Liver (tissue), 9 donors: Measurements from ENCODE around the gene BRINP1. TPM values are rescaled to one million over a fixed set of nuclear protein-coding genes. Genes with fewer than 3 reads are reported as not detected.

ENCODE experiments used
- DNase-seq: peaks from one replicate; pipeline ENCODE4 v3.0.0-alpha.2; 2017; ENCODE audit warnings: low spot score
- H3K27ac ChIP-seq, 2 donors: one replicate each; pipeline ENCODE4 v1.7.0; 2013; ENCODE audit warnings: inconsistent platforms in 2 of 2, low read length in 2 of 2, control low read depth in 1 of 2, low read depth in 1 of 2, mild to moderate bottlenecking in 1 of 2
- H3K27me3 ChIP-seq, 4 donors: one replicate each; pipeline versions ENCODE4 v1.6.1 to v1.7.0; 2013; ENCODE audit warnings: low read length in 3 of 4, inconsistent platforms in 1 of 4, mild to moderate bottlenecking in 1 of 4, moderate library complexity in 1 of 4; ENCODE audit not compliant: control insufficient read depth in 4 of 4, insufficient read depth in 4 of 4
- H3K36me3 ChIP-seq, 4 donors: one replicate each; pipeline versions ENCODE4 v1.6.1 to v1.7.0; 2013; ENCODE audit warnings: low read length in 3 of 4, mild to moderate bottlenecking in 3 of 4, low read depth in 1 of 4, moderate library complexity in 1 of 4; ENCODE audit not compliant: control insufficient read depth in 4 of 4, insufficient read depth in 3 of 4
- H3K4me1 ChIP-seq, 4 donors: one replicate each; pipeline versions ENCODE4 v1.6.1 to v1.7.0; 2013; ENCODE audit warnings: low read length in 3 of 4, mild to moderate bottlenecking in 3 of 4, moderate library complexity in 1 of 4; ENCODE audit not compliant: control insufficient read depth in 4 of 4, insufficient read depth in 4 of 4
- H3K4me3 ChIP-seq, 3 donors: one replicate each; pipeline versions ENCODE4 v1.6.1 to v1.7.0; 2013; ENCODE audit warnings: low read length in 3 of 3, control low read depth in 1 of 3, low read depth in 1 of 3, mild to moderate bottlenecking in 1 of 3
- H3K9ac ChIP-seq, 2 donors: one replicate each; pipeline ENCODE4 v1.7.0; 2013; ENCODE audit warnings: low read length in 2 of 2, mild to moderate bottlenecking in 2 of 2, moderate library complexity in 2 of 2, control low read depth in 1 of 2, low read depth in 1 of 2
- H3K9me3 ChIP-seq, 4 donors: one replicate each; pipeline versions ENCODE4 v1.6.1 to v1.7.0; 2013; ENCODE audit warnings: low read length in 3 of 4; ENCODE audit not compliant: control insufficient read depth in 4 of 4
- ATF3 ChIP-seq: IDR thresholded peaks from 2 replicates; pipeline ENCODE4 v1.6.1; 2016; ENCODE audit warnings: antibody characterized with exemption
- CTCF ChIP-seq: fragments of 150-350 bp; IDR thresholded peaks from 2 replicates; pipeline ENCODE4 v1.5.1; 2017; ENCODE audit warnings: improper control_type of control experiment, low read depth, low read length; ENCODE audit not compliant: missing input control
- EGR1 ChIP-seq, 2 donors: IDR thresholded peaks; 2 replicates each; pipeline ENCODE4 v1.6.1; 2016 to 2018; ENCODE audit warnings: antibody characterized with exemption in 2 of 2, low read depth in 2 of 2
- FOXA1 ChIP-seq: IDR thresholded peaks from 2 replicates; pipeline ENCODE4 v1.6.1; 2016; ENCODE audit warnings: antibody characterized with exemption
- FOXA2 ChIP-seq: IDR thresholded peaks from 2 replicates; pipeline ENCODE4 v1.6.1; 2016; ENCODE audit warnings: antibody characterized with exemption
- GABPA ChIP-seq, 2 donors: IDR thresholded peaks in 1 of 2; conservative IDR thresholded peaks in 1 of 2; 2 replicates each; pipeline ENCODE4 v1.6.1; 2016; ENCODE audit warnings: antibody characterized with exemption in 2 of 2, mild to moderate bottlenecking in 1 of 2, moderate library complexity in 1 of 2
- HNF4A ChIP-seq, 2 donors: conservative IDR thresholded peaks; 2 replicates each; pipeline ENCODE4 v1.6.1; 2016; ENCODE audit warnings: antibody characterized with exemption in 2 of 2, mild to moderate bottlenecking in 2 of 2
- HNF4G ChIP-seq: IDR thresholded peaks from 2 replicates; pipeline ENCODE4 v1.6.1; 2016; ENCODE audit warnings: antibody characterized with exemption
- JUND ChIP-seq, 2 donors: IDR thresholded peaks; 2 replicates each; pipeline ENCODE4 v1.6.1; 2016; ENCODE audit warnings: antibody characterized with exemption in 2 of 2
- NR2F2 ChIP-seq: IDR thresholded peaks from 2 replicates; pipeline ENCODE4 v1.6.1; 2016; ENCODE audit warnings: antibody characterized with exemption
- REST ChIP-seq: IDR thresholded peaks from 2 replicates; pipeline ENCODE4 v1.6.1; 2016; ENCODE audit warnings: antibody characterized with exemption, mild to moderate bottlenecking
- RXRA ChIP-seq, 2 donors: IDR thresholded peaks; 2 replicates each; pipeline ENCODE4 v1.6.1; 2017 to 2018; ENCODE audit warnings: antibody characterized with exemption in 2 of 2, mild to moderate bottlenecking in 1 of 2
- SP1 ChIP-seq: IDR thresholded peaks from 2 replicates; pipeline ENCODE4 v1.6.1; 2018; ENCODE audit warnings: antibody characterized with exemption, mild to moderate bottlenecking
- YY1 ChIP-seq: IDR thresholded peaks from 2 replicates; pipeline ENCODE4 v1.6.1; 2016; ENCODE audit warnings: antibody characterized with exemption, mild to moderate bottlenecking
- ZBTB33 ChIP-seq: IDR thresholded peaks from 2 replicates; pipeline ENCODE4 v1.6.1; 2016; ENCODE audit warnings: antibody characterized with exemption
- WGBS: extraction: QIAGEN DNeasy Blood & Tissue Kit; methylation state at CpG from one replicate; pipeline ENCODE4 v1.1.7; 2013; 5-methylcytosine and 5-hydroxymethylcytosine counted together
- polyA plus RNA-seq, 2 donors: library from polyadenylated mRNA; stranded (reverse) in 1 of 2; unstranded in 1 of 2; fragments of 200-250 nt in 1 of 2; fragments of >200 nt in 1 of 2; fragmentation: Nextera tagmentation in 1 of 2; extraction: Ambion mirVana in 1 of 2; gene quantifications; one replicate each; pipeline versions ENCODE4 v1.2.1 to v1.2.3, GENCODE V29; 2013 to 2015
- total RNA-seq, 2 donors: library from RNA; depleted of rRNA; stranded (reverse); fragments of >200 nt; gene quantifications; one replicate each; pipeline ENCODE4 v1.2.3, GENCODE V29; 2014
- donor health status: healthy.
- donor health status: healthy.
- donor health status: healthy.
- donor health status: healthy.
- donor health status: healthy.

BRINP1 gene
- total and polyA plus RNA-seq, 4 donors: under 0.01 to 0.43 (median 0.18) TPM

GRCh38 chr9:119368179-119368578 lies 1.1 kb downstream of the BRINP1 start:
- peak overlapping the region in 1 of 3 donors; percentile 37 for H3K4me3 ChIP-seq
- H3K27me3 ChIP-seq: peaks cover 0 to 12% (median 3%) of the 10 kb centered on the region in 4 donors
- no peaks in the 10 kb centered on the region for H3K9me3 ChIP-seq
- peaks cover 0 to 5% (median 4%) of the 10 kb centered on the region in 4 donors for H3K4me1 ChIP-seq
- 4% methylated on average over 10 of the region's 10 CpGs for WGBS
- H3K27ac ChIP-seq: no peak overlapping the region
- H3K36me3 ChIP-seq: no peaks in the 10 kb centered on the region
- no peak overlapping the region for H3K9ac ChIP-seq
- DNase-seq: no peak
- no peak for TF ChIP-seq RXRA (IDR thresholded peaks at IDR 0.05)
- TF ChIP-seq CTCF: no peak
- TF ChIP-seq NR2F2: no peak
- TF ChIP-seq FOXA2: no peak
- TF ChIP-seq FOXA1: no peak
- TF ChIP-seq YY1: no peak
- TF ChIP-seq EGR1 (IDR thresholded peaks at IDR 0.05; ENCODE audit: low read depth in 2 of 2): no peak
- TF ChIP-seq HNF4A (conservative IDR thresholded peaks at IDR 0.05): no peak
- TF ChIP-seq SP1: no peak

GRCh38 chr9:119367683-119368075 lies 1.6 kb downstream of the BRINP1 start:
- no peaks in the 10 kb centered on the region for H3K36me3 ChIP-seq
- TF ChIP-seq CTCF (no peak), JUND (IDR thresholded peaks at IDR 0.05) (no peak), RXRA (IDR thresholded peaks at IDR 0.05) (no peak), EGR1 (IDR thresholded peaks at IDR 0.05; ENCODE audit: low read depth in 2 of 2) (no peak), HNF4A (conservative IDR thresholded peaks at IDR 0.05) (no peak), ZBTB33 (no peak), SP1 (no peak), GABPA (IDR thresholded peaks at IDR 0.05 in 1 of 2, conservative IDR thresholded peaks at IDR 0.05 in 1 of 2) (no peak), ATF3 (no peak), HNF4G (no peak), REST (no peak)
- H3K27me3 ChIP-seq: peaks cover 0 to 12% (median 3%) of the 10 kb centered on the region in 4 donors
- H3K4me1 ChIP-seq: peaks cover 0 to 5% (median 4%) of the 10 kb centered on the region in 4 donors
- H3K4me3 ChIP-seq: no peak overlapping the region
- no peak for DNase-seq
- 18% methylated on average over 7 of the region's 7 CpGs for WGBS
- no peaks in the 10 kb centered on the region for H3K9me3 ChIP-seq
- H3K27ac ChIP-seq: no peak overlapping the region
- H3K9ac ChIP-seq: no peak overlapping the region
